ENCODE data around the gene RPL29.

DNA sequence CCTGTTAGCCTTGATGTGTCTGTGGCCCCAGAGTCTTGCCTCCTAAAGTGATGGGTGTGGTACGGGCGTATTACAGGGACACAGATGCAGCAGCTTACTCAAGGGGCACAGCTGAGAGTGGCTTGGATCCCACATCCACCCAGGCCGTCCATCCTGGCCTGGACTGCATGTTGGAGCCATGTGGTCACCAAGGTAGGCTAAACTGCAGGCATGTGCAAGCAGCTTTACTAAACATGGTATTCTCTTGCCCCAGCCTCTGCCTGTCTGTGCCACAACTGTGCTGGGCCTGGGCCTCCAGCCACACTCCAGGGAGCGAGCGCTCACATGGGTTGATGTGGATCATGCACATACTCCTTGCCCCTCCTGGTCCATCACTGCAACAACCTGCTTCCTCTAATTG is 46.6 kb downstream of the RPL29 start:
- TF ChIP-seq, protein P1, sequence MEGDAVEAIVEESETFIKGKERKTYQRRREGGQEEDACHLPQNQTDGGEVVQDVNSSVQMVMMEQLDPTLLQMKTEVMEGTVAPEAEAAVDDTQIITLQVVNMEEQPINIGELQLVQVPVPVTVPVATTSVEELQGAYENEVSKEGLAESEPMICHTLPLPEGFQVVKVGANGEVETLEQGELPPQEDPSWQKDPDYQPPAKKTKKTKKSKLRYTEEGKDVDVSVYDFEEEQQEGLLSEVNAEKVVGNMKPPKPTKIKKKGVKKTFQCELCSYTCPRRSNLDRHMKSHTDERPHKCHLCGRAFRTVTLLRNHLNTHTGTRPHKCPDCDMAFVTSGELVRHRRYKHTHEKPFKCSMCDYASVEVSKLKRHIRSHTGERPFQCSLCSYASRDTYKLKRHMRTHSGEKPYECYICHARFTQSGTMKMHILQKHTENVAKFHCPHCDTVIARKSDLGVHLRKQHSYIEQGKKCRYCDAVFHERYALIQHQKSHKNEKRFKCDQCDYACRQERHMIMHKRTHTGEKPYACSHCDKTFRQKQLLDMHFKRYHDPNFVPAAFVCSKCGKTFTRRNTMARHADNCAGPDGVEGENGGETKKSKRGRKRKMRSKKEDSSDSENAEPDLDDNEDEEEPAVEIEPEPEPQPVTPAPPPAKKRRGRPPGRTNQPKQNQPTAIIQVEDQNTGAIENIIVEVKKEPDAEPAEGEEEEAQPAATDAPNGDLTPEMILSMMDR (conservative IDR thresholded peaks at IDR 0.05; ENCODE audit: low read depth, low read length) = no peak
- TF ChIP-seq RCOR1 (IDR thresholded peaks at IDR 0.05; ENCODE audit: insufficient replicate concordance, low read length) (no peak), POLR2A (IDR thresholded peaks at IDR 0.05; ENCODE audit: low read depth, low read length) (no peak)
- TF ChIP-seq, protein P2, sequence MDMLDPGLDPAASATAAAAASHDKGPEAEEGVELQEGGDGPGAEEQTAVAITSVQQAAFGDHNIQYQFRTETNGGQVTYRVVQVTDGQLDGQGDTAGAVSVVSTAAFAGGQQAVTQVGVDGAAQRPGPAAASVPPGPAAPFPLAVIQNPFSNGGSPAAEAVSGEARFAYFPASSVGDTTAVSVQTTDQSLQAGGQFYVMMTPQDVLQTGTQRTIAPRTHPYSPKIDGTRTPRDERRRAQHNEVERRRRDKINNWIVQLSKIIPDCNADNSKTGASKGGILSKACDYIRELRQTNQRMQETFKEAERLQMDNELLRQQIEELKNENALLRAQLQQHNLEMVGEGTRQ (IDR thresholded peaks at IDR 0.05; ENCODE audit: low read depth, low read length) = no peak

Data from IMR-90 (cell line).